ENCODE results near the gene KRTAP10-9.

DNA sequence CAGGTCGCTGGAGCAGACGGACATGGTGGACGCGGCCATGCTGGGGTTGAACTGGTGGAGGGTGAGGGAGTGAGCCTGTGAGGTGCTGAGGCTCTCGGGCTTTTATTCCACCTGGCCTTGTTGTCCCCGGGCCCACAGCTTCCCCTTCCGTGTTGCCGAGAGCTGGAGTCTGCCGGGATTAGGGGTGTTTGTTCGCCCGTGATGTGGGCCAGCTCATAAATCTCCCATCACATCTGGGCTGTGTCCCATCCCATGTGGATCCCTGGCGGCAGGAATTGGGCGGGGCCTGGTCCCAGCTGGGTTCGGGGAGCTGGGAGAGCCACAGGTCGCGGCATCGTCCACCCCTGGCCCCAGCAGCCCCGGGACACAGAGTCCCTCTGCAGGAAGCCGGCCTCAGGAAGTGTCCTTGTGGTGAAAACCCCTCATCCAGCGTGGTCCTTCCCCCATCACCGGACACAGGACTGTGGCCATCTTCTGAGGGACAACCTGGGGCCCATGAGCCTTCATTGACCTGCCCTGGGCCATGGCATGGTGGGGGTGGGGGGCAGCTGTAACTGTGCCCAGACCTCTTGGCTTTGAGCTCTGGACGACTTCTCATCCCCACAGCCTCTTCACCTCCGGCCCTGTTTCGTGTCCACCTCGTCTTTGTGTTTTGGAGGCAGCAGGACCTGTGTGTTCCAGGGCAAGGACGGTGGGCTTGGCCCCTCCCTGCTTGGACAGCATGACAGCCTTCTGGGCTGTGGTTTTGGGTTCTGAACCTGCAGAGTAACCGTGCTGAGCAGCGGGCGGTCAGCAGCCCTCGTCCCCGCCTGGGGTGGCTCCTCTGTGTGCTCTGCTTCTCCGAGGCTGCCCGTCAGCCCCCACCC lies 34.2 kb upstream of the KRTAP10-9 start, which contains the start of gene KRTAP10-6:
- no peak for TF ChIP-seq ARNTL (CRISPR knock-in tag; IDR thresholded peaks at IDR 0.05; ENCODE audit: borderline replicate concordance, low read depth)
- no peak for TF ChIP-seq ZC3H10 (CRISPR knock-in tag; IDR thresholded peaks at IDR 0.05)
- no peak for TF ChIP-seq ZFP30 (CRISPR knock-in tag; IDR thresholded peaks at IDR 0.05)
- TF ChIP-seq, protein P1, sequence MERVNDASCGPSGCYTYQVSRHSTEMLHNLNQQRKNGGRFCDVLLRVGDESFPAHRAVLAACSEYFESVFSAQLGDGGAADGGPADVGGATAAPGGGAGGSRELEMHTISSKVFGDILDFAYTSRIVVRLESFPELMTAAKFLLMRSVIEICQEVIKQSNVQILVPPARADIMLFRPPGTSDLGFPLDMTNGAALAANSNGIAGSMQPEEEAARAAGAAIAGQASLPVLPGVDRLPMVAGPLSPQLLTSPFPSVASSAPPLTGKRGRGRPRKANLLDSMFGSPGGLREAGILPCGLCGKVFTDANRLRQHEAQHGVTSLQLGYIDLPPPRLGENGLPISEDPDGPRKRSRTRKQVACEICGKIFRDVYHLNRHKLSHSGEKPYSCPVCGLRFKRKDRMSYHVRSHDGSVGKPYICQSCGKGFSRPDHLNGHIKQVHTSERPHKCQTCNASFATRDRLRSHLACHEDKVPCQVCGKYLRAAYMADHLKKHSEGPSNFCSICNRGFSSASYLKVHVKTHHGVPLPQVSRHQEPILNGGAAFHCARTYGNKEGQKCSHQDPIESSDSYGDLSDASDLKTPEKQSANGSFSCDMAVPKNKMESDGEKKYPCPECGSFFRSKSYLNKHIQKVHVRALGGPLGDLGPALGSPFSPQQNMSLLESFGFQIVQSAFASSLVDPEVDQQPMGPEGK (CRISPR knock-in tag; IDR thresholded peaks at IDR 0.05; ENCODE audit: borderline replicate concordance): no peak
- TF ChIP-seq SNAI2 (CRISPR knock-in tag; IDR thresholded peaks at IDR 0.05): no peak
- TF ChIP-seq, protein P2, sequence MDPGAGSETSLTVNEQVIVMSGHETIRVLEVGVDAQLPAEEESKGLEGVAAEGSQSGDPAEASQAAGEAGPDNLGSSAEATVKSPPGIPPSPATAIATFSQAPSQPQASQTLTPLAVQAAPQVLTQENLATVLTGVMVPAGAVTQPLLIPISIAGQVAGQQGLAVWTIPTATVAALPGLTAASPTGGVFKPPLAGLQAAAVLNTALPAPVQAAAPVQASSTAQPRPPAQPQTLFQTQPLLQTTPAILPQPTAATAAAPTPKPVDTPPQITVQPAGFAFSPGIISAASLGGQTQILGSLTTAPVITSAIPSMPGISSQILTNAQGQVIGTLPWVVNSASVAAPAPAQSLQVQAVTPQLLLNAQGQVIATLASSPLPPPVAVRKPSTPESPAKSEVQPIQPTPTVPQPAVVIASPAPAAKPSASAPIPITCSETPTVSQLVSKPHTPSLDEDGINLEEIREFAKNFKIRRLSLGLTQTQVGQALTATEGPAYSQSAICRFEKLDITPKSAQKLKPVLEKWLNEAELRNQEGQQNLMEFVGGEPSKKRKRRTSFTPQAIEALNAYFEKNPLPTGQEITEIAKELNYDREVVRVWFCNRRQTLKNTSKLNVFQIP (CRISPR knock-in tag; IDR thresholded peaks at IDR 0.05; ENCODE audit: borderline replicate concordance, low read depth): no peak
- no peak for TF ChIP-seq TCF4 (CRISPR knock-in tag; IDR thresholded peaks at IDR 0.05; ENCODE audit: borderline replicate concordance)
- TF ChIP-seq ZFP3 (CRISPR knock-in tag; IDR thresholded peaks at IDR 0.05): no peak
- no peak for TF ChIP-seq PPARA (CRISPR knock-in tag; IDR thresholded peaks at IDR 0.05; ENCODE audit: borderline replicate concordance)
- TF ChIP-seq OSR1 (CRISPR knock-in tag; IDR thresholded peaks at IDR 0.05): no peak
- TF ChIP-seq, protein P3, sequence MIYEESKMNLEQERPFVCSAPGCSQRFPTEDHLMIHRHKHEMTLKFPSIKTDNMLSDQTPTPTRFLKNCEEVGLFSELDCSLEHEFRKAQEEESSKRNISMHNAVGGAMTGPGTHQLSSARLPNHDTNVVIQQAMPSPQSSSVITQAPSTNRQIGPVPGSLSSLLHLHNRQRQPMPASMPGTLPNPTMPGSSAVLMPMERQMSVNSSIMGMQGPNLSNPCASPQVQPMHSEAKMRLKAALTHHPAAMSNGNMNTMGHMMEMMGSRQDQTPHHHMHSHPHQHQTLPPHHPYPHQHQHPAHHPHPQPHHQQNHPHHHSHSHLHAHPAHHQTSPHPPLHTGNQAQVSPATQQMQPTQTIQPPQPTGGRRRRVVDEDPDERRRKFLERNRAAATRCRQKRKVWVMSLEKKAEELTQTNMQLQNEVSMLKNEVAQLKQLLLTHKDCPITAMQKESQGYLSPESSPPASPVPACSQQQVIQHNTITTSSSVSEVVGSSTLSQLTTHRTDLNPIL (CRISPR knock-in tag; IDR thresholded peaks at IDR 0.05; ENCODE audit: low read depth): no peak
- TF ChIP-seq, protein P4, sequence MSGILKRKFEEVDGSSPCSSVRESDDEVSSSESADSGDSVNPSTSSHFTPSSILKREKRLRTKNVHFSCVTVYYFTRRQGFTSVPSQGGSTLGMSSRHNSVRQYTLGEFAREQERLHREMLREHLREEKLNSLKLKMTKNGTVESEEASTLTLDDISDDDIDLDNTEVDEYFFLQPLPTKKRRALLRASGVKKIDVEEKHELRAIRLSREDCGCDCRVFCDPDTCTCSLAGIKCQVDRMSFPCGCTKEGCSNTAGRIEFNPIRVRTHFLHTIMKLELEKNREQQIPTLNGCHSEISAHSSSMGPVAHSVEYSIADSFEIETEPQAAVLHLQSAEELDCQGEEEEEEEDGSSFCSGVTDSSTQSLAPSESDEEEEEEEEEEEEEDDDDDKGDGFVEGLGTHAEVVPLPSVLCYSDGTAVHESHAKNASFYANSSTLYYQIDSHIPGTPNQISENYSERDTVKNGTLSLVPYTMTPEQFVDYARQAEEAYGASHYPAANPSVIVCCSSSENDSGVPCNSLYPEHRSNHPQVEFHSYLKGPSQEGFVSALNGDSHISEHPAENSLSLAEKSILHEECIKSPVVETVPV (CRISPR knock-in tag; IDR thresholded peaks at IDR 0.05): no peak
- TF ChIP-seq ISL1 (CRISPR knock-in tag; IDR thresholded peaks at IDR 0.05): no peak
- no peak for TF ChIP-seq RARB (CRISPR knock-in tag; IDR thresholded peaks at IDR 0.05)

Measured in SK-N-SH treated with all-trans-retinoic acid at 6 μM for 48 hours (cell line).